ENCODE results near the gene COBL.

The COBL gene

GRCh38 chr7:51175992-51176388 lies 140.6 kb downstream of the COBL start:
- no peak for DNase-seq

- DNase-seq: no peak
These were observed 141.2 kb downstream of the COBL start for GRCh38 chr7:51175316-51175991.

GRCh38 chr7:51165337-51165736 lies 151.3 kb downstream of the COBL start:
- DNase-seq: no peak

GRCh38 chr7:51162724-51163329 lies 153.8 kb downstream of the COBL start:
- peak; percentile 65 for DNase-seq

- no peak for DNase-seq
These were observed 154.7 kb downstream of the COBL start for GRCh38 chr7:51161937-51162336.

GRCh38 chr7:51160990-51161615 lies 155.5 kb downstream of the COBL start:
- peak; percentile 65 for DNase-seq

- DNase-seq: no peak
These were observed 156.2 kb downstream of the COBL start for GRCh38 chr7:51160411-51160810.

- no peak for DNase-seq
These were observed 157.7 kb downstream of the COBL start for GRCh38 chr7:51158742-51159445.

- DNase-seq: no peak
These were observed 158.4 kb downstream of the COBL start for GRCh38 chr7:51158211-51158610.

- DNase-seq: no peak
These were observed 162.4 kb downstream of the COBL start for GRCh38 chr7:51154201-51154600.

- no peak for DNase-seq
These were observed 163.9 kb downstream of the COBL start for GRCh38 chr7:51152706-51153200.

GRCh38 chr7:51151455-51151854 lies 165.2 kb downstream of the COBL start:
- DNase-seq: no peak

- DNase-seq: no peak
These were observed 166.4 kb downstream of the COBL start for GRCh38 chr7:51150193-51150592.

GRCh38 chr7:51148216-51148615 lies 168.4 kb downstream of the COBL start:
- no peak for DNase-seq

- no peak for DNase-seq
These were observed 169.6 kb downstream of the COBL start for GRCh38 chr7:51146816-51147586.

GRCh38 chr7:51144178-51144577 lies 172.4 kb downstream of the COBL start:
- DNase-seq: no peak

GRCh38 chr7:51142741-51143385 lies 173.7 kb downstream of the COBL start:
- DNase-seq: no peak

- DNase-seq: no peak
These were observed 175.1 kb downstream of the COBL start for GRCh38 chr7:51141451-51142003.

GRCh38 chr7:51140199-51141164 lies 176.1 kb downstream of the COBL start:
- no peak for DNase-seq

GRCh38 chr7:51139796-51140195 lies 176.8 kb downstream of the COBL start:
- no peak for DNase-seq

Data from CD4-positive, alpha-beta T cell treated with Interleukin-17A for 4 hours (primary cell).